ENCODE data around the gene CCDC60. TPM values are rescaled to one million over a fixed set of nuclear protein-coding genes. Genes with fewer than 3 reads are reported as not detected.

The CCDC60 gene
- total RNA-seq, 1 donor from 2014 or later: not detected

DNA sequence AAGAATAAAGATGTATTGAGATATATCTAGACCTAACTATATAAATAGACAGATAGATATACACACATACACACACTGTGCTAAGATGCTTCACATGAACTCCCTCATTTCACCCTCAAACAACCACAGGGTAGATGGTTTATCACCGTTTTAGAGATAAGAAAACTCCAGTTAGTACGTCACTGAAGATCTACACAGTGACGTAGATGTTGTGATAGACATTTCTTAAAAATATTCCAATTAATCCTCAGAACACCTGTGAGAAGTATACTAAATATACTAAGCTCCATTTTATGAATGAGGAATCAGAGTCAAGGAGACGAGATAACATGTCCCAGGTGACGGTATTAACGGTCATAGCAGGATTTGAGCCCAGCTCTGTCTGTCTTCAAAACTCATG, 31.5 kb downstream of the CCDC60 start:
- H3K9me3 ChIP-seq: no peaks in the 10 kb centered on the region
- intact Hi-C loops (cut with DNase I): no loop called here
- TF ChIP-seq, protein P1, sequence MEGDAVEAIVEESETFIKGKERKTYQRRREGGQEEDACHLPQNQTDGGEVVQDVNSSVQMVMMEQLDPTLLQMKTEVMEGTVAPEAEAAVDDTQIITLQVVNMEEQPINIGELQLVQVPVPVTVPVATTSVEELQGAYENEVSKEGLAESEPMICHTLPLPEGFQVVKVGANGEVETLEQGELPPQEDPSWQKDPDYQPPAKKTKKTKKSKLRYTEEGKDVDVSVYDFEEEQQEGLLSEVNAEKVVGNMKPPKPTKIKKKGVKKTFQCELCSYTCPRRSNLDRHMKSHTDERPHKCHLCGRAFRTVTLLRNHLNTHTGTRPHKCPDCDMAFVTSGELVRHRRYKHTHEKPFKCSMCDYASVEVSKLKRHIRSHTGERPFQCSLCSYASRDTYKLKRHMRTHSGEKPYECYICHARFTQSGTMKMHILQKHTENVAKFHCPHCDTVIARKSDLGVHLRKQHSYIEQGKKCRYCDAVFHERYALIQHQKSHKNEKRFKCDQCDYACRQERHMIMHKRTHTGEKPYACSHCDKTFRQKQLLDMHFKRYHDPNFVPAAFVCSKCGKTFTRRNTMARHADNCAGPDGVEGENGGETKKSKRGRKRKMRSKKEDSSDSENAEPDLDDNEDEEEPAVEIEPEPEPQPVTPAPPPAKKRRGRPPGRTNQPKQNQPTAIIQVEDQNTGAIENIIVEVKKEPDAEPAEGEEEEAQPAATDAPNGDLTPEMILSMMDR (IDR thresholded peaks at IDR 0.05): no peak
- no peaks in the 10 kb centered on the region for H3K4me1 ChIP-seq
- no peak for DNase-seq (ENCODE audit: low spot score in 2 of 2)
- no peak overlapping the region for H3K4me3 ChIP-seq
- no peaks in the 10 kb centered on the region for H3K27me3 ChIP-seq
- H3K36me3 ChIP-seq: no peaks in the 10 kb centered on the region
- no peak overlapping the region for H3K27ac ChIP-seq

DNA sequence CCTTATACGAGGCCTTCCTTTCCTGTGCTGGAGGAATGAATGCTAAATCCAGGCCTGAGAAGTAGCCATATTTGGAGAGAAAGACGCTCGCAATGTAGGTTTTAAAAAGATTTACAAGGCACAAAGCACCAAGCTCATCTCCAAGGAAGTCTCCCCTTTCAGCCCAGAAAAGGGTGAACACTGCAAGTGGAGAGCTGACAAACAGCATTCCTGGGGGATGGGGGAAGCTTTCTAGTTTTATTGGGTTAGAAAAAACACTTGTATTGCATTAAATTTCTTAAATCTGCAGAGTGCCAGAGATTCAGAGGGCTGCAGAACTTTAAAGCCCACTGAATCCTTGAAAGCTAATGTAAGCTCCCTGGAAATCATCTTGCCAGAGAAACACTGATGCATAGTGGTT, 34.6 kb downstream of the CCDC60 start:
- H3K27ac ChIP-seq: no peak overlapping the region
- intact Hi-C loops (cut with DNase I): no loop called here
- H3K4me3 ChIP-seq: no peak overlapping the region
- H3K27me3 ChIP-seq: no peaks in the 10 kb centered on the region
- TF ChIP-seq, protein P1 (IDR thresholded peaks at IDR 0.05): no peak
- DNase-seq (ENCODE audit: low spot score in 2 of 2): no peak
- H3K9me3 ChIP-seq: no peaks in the 10 kb centered on the region
- no peaks in the 10 kb centered on the region for H3K36me3 ChIP-seq
- H3K4me1 ChIP-seq: no peaks in the 10 kb centered on the region

DNA sequence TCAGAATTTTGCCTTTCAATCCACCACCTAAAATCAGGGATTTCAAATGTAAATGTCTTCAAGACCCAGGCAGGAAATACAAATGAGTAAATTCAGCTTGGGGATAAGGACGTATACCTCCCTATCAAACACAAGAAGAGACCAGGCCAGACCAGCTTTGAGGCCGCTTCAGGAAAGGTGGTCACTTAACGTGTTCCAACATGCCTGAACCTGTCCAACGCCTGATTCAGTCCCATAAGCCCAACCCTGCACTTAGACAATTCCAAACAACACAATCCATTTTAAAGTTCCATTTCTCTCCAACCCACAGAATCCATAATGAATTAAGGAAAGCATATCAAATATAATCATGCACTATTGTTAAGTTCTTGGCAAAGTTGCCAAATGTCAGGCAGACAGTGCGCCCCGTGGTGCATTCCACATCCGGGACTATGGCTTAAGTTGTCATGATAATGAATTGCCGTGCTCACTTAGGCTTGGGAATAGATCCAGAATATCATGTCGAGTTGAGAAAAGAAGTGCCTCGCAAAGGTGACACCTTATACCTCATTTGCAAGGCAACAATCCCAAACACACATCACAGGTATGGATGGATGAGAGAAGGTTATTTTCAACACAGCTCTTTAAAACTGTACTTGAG, 35.5 kb downstream of the CCDC60 start:
- no peaks in the 10 kb centered on the region for H3K27me3 ChIP-seq
- no peak for DNase-seq (ENCODE audit: low spot score in 2 of 2)
- H3K9me3 ChIP-seq: no peaks in the 10 kb centered on the region
- H3K4me1 ChIP-seq: no peaks in the 10 kb centered on the region
- H3K36me3 ChIP-seq: no peaks in the 10 kb centered on the region
- no peak overlapping the region for H3K4me3 ChIP-seq
- intact Hi-C loops (cut with DNase I): no loop called here
- TF ChIP-seq, protein P1 (IDR thresholded peaks at IDR 0.05): no peak
- no peak overlapping the region for H3K27ac ChIP-seq

DNA sequence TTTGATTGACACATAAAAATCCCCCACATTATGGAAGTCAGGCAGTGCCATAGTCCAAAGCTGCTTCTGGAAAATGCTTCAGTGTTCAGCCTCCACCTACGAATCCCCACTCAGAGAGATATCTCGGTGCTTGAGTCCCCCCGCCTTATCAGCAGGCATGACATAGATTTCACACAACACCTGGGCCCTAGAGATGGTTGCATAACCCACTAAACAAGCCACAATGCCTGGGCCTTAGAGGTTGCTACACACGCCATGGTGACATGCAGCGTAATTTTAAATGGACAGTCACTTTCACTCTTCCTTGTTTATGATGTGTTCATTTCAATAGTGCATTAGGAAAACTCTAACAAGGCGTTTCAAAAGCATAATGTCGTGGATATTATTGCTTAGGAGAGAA, 38.0 kb downstream of the CCDC60 start:
- H3K27ac ChIP-seq: no peak overlapping the region
- intact Hi-C loops (cut with DNase I): no loop called here
- no peaks in the 10 kb centered on the region for H3K9me3 ChIP-seq
- no peak for DNase-seq (ENCODE audit: low spot score in 2 of 2)
- no peaks in the 10 kb centered on the region for H3K27me3 ChIP-seq
- no peaks in the 10 kb centered on the region for H3K4me1 ChIP-seq
- no peaks in the 10 kb centered on the region for H3K36me3 ChIP-seq
- H3K4me3 ChIP-seq: no peak overlapping the region
- TF ChIP-seq, protein P1 (IDR thresholded peaks at IDR 0.05): no peak

DNA sequence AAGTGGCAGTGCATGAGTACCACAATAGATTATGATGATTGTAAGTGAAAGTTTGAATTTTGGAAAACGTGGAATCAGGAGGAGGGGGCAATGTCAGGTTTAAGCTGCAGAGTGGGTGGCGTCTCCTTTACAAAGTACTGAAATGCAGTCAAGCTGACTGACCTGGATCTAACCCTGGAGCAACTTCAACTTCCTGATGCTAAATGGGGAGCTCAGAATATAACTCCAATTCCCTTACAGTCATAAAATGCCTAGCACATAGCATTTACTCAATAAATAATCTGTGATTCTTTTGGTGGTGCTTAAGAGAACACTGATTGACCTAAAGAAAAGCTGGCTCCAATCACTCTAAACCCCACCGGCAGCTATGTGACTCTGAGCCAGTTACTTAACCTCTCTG, 38.5 kb downstream of the CCDC60 start:
- no peak overlapping the region for H3K27ac ChIP-seq
- intact Hi-C loops (cut with DNase I): no loop called here
- H3K4me1 ChIP-seq: no peaks in the 10 kb centered on the region
- H3K4me3 ChIP-seq: no peak overlapping the region
- no peak for DNase-seq (ENCODE audit: low spot score in 2 of 2)
- H3K9me3 ChIP-seq: no peaks in the 10 kb centered on the region
- TF ChIP-seq, protein P1 (IDR thresholded peaks at IDR 0.05): no peak
- H3K27me3 ChIP-seq: no peaks in the 10 kb centered on the region
- H3K36me3 ChIP-seq: no peaks in the 10 kb centered on the region

DNA sequence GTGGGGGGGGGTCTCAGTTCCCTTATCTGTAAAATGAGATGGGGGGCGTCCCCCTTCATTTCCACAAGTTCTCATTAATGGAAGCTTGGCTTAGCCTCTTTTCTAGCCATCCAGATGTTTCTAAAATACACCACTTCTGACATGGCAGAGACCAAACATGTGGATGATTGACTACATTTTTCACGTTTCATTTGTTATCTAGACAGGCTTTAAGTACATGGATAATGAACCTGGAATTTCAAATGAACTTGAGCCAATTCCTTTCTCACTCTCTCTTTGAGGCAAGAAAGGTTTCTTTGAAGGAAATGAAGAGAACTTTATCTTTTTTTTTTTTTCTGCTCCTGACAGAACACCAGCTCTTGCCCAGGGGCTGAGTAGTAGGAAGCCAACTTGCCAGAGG, 39.1 kb downstream of the CCDC60 start:
- no peaks in the 10 kb centered on the region for H3K27me3 ChIP-seq
- no peak overlapping the region for H3K4me3 ChIP-seq
- no peak overlapping the region for H3K27ac ChIP-seq
- TF ChIP-seq, protein P1 (IDR thresholded peaks at IDR 0.05): no peak
- no peak for DNase-seq (ENCODE audit: low spot score in 2 of 2)
- intact Hi-C loops (cut with DNase I): no loop called here
- H3K36me3 ChIP-seq: no peaks in the 10 kb centered on the region
- H3K4me1 ChIP-seq: no peaks in the 10 kb centered on the region
- H3K9me3 ChIP-seq: no peaks in the 10 kb centered on the region

Measured in ascending aorta (tissue), 2 donors.